8988T (cell line): ENCODE measurements around the gene ATOH8.

Experiments
- DNase-seq: peaks from one replicate; pipeline ENCODE4 v3.0.0; 2011

The ATOH8 gene

DNA sequence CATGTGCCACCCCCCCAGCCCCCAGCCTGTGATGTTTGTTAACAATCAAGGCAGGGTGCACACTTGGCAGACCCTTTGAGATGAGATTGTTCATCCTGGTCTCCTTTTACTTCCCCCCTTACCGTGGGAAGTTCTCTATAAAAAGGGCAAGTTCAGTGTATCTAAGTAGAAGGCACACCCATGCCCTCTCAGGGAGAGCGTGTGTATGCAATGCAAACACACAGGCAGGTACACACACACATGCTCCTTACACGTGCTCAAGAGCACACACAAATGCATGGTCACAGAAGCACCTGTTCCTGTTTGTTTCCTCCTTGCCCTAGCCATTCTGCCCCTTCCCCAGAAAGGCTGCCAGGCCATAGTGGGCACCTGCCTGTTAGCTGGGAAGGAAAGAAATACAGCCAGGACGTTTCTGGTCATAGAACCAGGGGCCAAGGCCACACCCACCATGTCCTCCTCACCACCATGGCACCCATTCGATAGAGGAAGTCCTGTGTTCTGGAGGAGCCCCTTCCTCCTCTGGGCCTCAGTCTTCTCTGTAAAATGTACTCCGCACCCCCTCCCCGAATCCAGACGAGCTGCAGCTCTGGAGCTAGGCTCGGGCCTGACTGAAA is 3.1 kb downstream of the ATOH8 start:
- DNase-seq: no peak

DNA sequence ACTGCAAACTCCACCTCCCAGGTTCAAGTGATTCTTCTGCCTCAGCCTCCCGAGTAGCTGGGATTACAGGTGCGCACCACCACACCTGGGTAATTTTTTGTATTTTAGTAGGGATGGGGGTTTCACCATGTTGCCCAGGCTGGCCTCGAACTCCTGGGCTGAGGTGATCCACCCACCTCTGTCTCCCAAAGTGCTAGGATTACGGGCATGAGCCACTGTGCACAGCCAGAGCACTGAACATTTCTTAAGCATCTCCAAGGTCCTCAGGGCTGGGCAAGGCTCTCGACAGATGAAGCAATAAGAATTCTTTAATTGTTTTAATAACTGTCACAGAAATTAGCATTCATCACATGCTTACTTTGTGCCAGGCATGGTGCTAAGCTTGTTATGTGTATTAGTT is 4.1 kb downstream of the ATOH8 start:
- DNase-seq: no peak

DNA sequence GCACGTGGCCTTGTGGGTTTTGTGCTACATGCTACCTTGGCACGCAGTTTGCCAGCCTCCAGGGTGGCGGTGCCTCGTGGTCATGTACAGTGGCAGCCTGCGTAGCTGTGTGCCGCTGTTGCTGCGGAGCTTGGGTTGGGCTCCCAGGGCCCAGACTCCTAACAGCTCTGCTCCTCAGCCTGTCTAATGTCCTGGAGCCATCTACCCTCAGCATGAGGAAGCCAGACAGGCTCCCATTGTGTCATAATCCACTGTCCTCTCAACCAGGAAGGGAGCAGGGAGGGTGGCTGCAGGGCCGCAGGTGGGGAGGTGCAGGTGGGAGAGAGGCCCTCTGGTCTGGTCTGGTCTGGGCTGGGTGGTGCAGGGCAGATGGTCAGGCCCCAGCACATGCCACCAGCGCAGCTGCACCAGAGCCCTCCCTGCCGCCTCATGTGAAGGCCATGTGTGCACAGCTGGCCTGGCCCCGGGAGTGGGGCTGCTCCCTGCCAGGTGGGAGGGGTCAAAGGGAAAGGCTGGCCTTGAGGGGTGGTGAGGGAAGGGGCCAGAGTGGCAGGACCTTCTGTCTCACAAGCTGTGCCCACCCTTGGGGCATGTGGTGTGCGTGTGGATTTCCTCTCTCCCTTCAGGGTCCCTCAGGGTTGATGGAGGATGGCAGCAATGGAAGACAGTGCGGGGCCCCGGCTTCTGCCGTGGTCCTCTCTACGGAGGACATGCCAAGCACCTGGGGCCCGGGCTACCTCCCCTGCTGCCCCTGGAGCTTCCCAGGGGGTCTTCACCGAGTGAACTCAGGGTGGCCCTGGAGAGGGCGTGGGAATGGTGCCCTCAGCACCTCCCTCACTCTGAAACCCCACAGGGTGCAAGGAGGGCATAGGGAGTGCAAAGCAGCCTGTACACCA is 4.8 kb downstream of the ATOH8 start:
- DNase-seq: no peak

DNA sequence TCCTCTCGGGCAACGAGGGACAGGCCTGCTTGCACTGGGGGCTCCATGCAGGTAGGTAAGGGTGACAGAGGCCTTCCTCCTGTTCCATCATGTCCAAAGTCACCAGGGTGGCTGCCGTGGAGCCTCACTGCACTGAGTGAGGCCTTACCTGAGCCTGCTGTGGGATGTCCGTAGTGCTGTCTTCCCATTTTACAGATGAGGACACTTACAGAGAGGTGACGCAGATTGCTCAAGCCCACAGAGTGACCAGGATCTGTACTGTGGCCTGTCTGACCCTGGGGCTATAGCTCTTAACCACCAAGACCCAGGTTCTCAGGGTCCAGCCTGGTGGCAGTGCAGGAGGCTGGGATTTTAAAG is 5.4 kb downstream of the ATOH8 start:
- no peak for DNase-seq

DNA sequence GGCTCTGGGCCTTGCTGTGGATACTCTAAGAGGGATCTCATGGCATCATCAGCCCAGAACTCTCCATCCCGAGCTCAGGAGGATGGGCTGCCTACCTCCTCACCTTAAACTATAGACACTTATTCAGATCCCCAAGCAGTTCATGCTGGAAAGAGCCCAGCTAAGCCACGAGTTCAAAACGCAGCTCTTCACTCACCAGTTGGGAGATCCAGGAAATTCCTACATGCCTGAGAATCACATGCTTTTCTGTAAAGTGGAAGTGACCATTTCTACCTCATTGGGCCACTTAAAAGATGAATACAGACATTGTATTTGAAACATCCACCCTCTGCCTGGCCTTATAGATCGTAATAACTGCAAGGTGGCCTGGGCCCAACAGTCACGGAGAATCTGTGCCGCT is 6.6 kb downstream of the ATOH8 start:
- no peak for DNase-seq

DNA sequence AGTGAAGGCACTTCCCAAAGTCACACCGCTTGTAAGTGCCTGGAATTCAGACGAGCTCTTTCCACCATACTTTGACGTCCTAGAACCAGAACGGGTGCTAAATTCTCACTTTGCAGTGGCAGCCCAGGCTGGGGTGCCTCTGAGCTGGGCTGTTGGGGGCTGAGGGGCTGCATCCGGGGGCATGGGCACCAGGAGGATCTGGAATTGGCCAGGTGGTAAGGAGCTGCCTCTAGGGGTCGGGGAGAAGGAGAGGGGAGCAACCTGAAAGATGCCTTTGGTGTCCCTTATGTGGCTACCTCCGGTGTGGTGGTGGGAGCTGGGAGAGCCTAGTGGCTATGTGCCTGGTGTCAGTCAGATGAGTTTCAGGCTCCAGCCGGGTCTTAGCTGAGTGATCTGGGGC is 7.1 kb downstream of the ATOH8 start:
- DNase-seq: no peak

DNA sequence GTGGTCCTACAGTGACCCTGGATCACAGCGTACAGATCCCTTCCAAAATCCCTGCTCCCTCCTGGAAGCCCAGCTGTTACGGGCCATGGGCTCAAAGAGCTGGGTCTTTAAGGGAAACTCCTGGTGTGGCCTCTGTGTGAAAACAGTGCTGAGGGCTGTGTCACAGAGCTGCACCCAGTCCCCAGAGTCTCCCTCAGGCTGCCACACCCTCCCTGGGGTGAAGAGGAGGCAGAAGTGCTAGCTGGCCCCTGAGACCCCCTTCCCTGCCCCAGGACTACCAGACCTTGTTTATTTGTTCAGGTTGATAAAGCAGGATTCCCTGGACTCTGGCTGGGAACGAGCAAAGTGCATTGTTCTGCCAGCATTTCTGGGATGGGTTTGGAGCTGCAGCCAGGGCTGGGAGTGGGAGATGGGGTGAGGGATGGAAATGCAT is 7.7 kb downstream of the ATOH8 start:
- DNase-seq: no peak

- no peak for DNase-seq
These were observed 8.2 kb downstream of the ATOH8 start for GRCh38 chr2:85761946-85762345.

DNA sequence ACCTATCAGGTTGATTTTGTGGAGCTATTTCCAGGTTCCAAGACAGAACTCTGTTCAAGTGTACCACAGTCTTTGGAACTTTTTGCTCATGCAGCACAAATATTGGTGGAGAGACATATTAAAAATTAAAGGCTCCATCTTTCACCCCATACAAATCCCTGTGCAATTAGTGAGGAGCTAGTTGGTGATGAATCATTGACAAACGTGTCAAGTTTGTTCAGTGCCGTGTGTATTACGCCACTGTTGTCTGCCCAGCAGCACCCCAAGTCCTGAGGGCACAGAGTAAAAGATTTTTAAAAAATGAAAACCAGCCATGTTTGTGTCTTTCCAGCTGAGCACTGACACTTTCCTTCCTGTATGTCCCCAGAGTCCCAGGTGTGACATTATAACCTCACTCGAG is 9.3 kb downstream of the ATOH8 start:
- no peak for DNase-seq

DNA sequence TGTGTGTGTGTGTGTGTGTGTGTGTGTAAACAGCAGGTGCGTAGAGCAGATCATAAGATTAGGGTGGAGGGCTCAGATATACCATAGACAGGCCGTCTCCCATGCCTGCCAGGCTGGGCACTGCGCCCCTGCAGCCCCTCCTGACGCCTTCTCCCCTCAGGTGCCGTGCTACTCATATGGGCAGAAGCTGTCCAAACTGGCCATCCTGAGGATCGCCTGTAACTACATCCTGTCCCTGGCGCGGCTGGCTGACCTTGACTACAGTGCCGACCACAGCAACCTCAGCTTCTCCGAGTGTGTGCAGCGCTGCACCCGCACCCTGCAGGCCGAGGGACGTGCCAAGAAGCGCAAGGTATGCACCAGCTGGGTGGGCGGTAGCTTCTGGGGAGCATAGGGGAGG is 10.0 kb downstream of the ATOH8 start:
- DNase-seq: no peak

DNA sequence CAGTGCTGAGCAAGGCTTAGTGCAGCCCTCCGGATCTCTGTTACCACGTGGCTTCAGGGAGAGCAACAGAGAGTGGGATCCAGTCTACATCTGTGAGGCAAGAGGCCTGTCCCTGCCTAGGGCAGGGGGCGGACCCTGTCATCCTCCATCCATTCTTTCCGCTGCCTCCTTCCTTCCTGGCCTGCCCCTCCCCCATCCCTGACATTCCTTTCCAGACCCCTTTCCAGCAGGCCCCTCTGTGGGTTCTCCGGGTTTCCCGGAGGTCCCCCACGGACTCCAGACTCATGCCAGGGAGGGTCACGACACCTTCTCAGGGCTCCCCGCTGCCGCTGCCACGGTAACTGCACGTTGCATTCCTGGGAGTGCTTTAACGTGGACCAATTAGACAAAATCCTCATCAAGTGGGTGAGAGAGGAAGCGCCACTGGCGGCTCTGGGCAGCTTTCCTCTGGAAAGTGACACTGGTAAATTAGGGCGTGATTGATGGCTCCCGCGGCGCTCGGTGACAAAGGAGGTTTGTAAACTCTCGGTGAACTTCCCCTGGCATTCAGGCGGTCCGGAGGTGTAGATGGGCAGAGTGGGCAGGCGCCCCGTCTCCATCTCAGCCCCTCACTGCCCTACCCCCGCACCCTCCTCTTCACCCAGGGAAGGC is 11.4 kb downstream of the ATOH8 start:
- no peak for DNase-seq

- no peak for DNase-seq
These were observed 12.4 kb downstream of the ATOH8 start for GRCh38 chr2:85766229-85766628.

DNA sequence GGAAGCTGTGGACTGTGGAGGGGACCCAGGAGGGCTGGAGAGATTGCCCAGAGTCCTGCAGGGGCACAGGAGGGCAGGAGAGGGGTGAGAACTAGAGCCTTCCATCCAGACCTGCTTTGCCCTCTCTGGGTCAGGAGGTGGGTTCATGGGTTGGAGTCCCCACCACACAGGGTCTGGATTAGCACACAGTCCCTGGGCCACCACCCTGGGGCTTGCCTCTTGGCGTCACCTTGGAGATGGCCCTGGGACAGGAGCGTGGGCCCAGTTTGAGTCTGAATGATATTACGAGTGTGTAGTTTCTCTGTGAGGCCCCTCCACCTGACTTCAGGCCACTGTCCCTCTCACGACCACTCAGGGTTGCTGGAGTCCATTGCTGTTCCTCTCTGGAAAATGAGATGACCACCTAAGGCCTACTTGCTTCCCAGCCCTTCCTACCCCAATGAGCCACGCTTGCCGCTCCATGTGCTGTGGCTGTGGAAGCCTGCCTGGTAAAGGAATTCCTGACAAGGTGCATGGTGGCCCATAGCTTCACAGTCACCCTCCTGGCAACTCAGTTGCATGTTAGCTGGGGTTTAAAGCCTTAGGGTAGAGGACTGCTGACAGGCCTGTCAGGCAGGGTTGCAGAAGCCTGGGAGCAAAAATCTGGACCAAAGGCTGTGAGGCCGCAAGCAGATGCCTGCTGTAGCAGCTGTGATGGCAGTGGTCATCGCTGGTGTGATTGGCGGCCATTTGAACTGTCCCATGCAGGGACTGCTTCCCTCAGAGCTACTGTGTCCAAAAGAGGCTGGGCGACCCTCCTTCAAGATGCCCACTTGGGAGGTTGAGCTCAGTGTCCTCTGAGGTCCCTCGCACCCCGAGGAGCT is 14.2 kb downstream of the ATOH8 start:
- no peak for DNase-seq

GRCh38 chr2:85768713-85769112 is 14.9 kb downstream of the ATOH8 start:
- no peak for DNase-seq

- peak; percentile 97 for DNase-seq
These were observed 15.6 kb downstream of the ATOH8 start for GRCh38 chr2:85769236-85769982.

DNA sequence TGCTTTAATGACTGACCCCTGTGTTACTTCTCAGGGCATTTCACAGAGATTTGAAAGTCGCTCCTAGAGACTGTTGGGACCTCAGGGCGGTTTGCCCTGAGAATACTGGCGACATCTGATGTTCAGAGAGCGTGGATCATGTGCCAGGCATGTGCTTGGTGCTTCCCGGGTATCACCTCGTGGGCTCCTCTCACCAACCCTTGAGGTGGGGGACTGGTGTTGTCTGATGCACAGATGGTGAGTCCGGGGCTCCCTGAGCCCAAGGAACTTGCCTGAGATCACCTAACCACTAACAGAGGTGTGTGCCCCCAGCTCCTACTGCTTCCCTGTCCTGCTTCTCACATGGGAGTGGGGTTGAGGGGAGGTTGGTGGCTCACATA is 16.2 kb downstream of the ATOH8 start:
- no peak for DNase-seq

DNA sequence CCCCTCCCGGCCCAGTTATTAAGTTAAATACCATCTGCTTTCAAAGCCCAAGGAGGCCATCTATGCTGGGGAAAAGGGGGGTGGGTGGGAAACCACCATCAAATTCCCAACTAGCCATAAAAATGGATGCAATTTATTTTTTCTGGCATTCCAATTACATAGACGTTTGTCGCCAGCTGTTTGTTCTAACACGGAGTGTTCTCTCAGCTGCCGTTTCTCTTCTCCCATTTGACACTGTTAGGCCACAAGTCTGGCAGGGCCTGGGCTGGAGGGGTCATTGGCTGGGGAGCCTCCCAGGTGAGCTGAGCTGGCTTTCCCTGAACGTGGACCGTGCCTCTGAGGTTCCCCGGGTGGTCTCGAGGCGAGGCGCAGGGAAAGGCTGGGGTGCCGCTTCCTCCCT is 16.6 kb downstream of the ATOH8 start:
- no peak for DNase-seq

- no peak for DNase-seq
These were observed 17.1 kb downstream of the ATOH8 start for GRCh38 chr2:85770786-85771409.

DNA sequence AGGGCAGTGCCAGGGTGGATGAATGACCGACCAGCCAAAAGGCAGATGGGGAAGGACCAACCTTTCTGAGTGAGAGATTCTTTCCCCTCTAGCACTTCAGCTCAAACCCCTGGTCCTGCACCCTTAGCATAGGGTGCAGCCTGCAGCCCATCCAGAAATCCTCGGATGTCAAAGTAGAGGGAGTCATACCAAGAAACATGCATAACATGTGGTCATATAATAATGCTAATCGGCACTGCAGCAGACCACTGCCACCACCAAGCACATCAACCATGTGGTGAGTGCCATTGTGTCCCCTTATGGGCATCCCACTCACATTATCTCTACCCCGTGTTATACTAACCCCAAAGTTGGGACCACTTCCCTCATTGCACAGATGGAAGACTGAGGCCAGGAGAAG is 17.7 kb downstream of the ATOH8 start:
- no peak for DNase-seq

DNA sequence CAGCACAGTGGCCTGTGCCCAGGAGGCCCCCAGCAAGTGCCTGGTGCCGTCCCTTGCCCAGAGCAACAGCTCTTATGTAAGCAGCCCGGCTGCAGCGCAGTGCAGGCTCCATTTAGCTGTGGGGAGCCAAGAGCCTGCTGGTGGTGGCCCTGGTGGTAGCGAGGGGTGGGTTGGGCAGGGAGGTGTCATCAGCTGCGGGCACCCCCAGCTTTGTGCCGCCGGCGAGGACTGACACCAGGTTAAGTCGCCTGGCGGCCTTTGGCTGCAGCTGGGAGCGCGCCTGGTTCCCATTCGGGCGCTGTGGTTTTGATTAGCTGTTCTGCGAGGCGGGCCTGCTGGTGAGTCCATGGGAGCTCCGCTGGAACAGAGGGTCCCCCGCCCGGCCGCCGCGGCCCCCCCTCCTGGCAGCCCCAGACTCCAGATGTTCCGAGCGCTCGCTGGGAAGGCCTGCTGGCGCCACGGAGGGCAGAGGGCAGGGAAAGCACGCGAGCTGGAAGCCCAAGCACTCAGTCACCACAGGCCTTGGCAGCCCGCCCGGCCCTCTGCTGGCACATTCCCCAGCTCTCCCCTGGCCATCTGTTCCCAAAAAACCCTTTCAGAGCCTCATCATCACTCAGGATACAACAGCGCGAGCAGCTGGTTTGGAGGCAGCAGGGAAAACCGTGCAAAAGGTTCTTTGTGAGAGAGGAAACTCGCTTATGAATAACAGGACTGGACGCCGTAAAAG is 18.4 kb downstream of the ATOH8 start:
- DNase-seq: peak; percentile 98

DNA sequence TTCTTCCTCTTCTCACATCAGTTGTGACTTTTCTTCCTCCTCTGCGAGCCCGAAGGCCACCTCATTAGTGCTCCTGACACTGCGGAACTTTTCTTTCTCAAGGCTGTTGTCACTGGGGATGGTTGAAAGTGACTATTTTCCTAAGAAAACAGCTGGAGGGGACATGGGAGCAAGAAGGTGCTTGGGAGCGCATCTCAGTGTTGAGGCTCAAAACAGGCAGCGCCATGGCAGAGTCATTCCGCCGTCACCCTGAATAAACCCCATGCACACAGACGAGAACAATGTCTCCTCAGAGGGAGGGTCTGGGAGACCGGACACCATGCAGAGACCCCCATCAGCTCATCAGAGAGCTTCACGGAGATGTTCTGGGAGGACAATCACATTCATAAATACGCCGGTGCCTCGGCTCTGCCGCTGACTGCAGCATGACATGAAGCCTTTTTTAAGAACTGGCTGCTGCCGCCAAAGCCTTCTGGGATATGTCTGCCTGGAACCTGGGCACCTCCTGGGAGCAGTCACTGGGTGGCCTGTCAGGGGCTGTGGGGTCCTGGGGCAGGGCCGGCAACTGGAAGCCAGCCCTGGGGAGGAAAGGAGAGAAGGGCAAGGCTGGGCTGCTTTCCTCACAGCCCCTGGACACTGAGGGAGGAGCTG is 19.2 kb downstream of the ATOH8 start:
- DNase-seq: no peak
